HepG2 (cell line): Measurements from ENCODE around the gene HTR4.

Experiments
- CTCF ChIP-seq: sonication (generic); formaldehyde crosslinking; IDR thresholded peaks from 2 replicates; pipeline ENCODE4 v1.5.0; 2020; ENCODE audit warnings: mild to moderate bottlenecking, missing genetic modification reagents, moderate library complexity
- REST ChIP-seq, 2 experiments: IDR thresholded peaks; 2 replicates each; pipeline ENCODE4 v1.6.1; 2011 to 2012; ENCODE audit warnings: low read length in 2 of 2, borderline replicate concordance in 1 of 2, low read depth in 1 of 2, mild to moderate bottlenecking in 1 of 2, moderate library complexity in 1 of 2

GRCh38 chr5:148476302-148476701 is 178.0 kb downstream of the HTR4 start:
- TF ChIP-seq REST (IDR thresholded peaks at IDR 0.05; ENCODE audit: borderline replicate concordance in 1 of 2, low read depth in 1 of 2, low read length in 2 of 2) (no peak), CTCF (no peak)
